Left lobe of liver (tissue), 2 donors: Measurements from ENCODE around the gene LAGE3. TPM values are rescaled to one million over a fixed set of nuclear protein-coding genes. Genes with fewer than 3 reads are reported as not detected.

Experiments used
- ATAC-seq: fragments of 200-7000 bp; cut with Tn5 transposase; one replicate; pipeline ENCODE4 v1.9.1; 2020; ENCODE audit warnings: mild to moderate bottlenecking, moderate library complexity
- DNase-seq: peaks from one replicate; pipeline ENCODE4 v3.0.0-alpha.2; 2020; ENCODE audit warnings: low spot score
- total RNA-seq: library from RNA; stranded (reverse); gene quantifications from one replicate; pipeline ENCODE4 v1.2.1, GENCODE V29; 2021
- donor health status: DM: no; HTN: no; CAD: no; lungs with moderate emphysema.
- donor health status: DM: no; HTN: yes; CAD: no.

The LAGE3 gene, protein sequence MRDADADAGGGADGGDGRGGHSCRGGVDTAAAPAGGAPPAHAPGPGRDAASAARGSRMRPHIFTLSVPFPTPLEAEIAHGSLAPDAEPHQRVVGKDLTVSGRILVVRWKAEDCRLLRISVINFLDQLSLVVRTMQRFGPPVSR
- 12.0 TPM for total RNA-seq

- ATAC-seq (peak; percentile 97), DNase-seq (peak; percentile 94)
Measured at GRCh38 chrX:154478728-154479622, at the start of gene LAGE3. LAGE3 (minus strand) TSS chrX:154479281; CDS start chrX:154478915, 366 bp downstream.

- DNase-seq (peak; percentile 67), ATAC-seq (peak; percentile 98)
Measured at GRCh38 chrX:154526901-154527675, 48.0 kb upstream of the LAGE3 start.

DNA sequence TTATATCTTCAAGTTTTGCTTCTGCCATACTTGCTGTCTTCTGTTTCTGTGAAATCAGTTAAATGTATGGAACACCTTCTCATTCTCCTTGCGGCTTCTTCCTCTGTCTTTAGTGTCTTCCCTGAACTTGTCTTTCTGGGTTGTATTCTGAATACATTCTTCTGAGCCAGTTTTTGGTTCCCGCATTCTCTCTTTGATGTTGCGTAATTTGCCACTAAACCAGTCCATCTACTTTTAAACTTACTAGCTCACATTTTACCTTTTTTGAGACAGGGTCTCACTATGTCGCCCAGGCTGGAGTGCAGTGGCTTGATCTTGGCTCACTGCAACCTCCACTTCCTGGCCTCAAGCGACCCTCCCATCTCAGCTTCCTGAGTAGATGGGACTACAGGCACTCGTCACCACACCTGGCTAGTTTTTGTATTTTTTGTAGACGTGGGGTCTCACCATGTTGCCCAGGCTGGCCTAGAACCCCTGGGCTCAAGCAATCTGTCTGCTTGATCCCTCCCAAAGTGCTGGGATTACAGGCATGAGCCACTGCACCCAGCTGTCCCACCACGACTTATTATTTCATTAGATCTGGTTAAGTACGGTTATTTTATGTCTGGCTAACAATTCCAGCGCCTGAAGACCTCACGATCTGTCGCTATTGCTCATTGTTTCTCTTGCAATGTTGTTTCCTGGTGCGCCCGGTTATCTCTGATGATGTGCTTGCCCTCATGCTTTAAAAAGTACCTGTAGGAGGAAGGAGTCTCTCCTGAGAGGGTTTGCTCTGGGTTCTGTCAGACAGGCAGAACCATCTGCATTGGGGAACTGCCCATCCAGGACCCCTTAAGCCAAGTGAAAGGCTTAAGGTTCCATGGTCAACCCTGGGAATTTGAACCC is 46.8 kb upstream of the LAGE3 start:
- no peak for ATAC-seq
- no peak for DNase-seq

DNA sequence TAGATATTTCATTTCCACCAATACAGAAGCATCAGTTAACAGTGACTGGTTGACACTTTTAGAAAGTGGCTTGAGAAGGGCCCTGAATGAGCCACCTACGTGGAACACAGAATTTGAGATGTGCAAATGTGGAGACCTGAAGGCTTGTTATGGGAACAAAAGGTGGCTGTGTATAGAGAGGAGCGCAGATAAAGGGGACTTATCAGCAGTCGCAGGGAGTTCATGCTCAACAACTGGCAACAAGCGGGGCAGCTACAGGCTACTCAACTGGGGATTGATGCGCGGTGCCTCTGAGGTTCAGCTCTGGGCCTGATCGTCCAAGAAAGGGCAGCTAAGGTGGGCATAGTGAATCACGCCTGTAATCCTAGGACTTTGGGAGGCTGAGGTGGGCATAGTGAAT is 40.3 kb upstream of the LAGE3 start:
- DNase-seq (no peak), ATAC-seq (no peak)

DNA sequence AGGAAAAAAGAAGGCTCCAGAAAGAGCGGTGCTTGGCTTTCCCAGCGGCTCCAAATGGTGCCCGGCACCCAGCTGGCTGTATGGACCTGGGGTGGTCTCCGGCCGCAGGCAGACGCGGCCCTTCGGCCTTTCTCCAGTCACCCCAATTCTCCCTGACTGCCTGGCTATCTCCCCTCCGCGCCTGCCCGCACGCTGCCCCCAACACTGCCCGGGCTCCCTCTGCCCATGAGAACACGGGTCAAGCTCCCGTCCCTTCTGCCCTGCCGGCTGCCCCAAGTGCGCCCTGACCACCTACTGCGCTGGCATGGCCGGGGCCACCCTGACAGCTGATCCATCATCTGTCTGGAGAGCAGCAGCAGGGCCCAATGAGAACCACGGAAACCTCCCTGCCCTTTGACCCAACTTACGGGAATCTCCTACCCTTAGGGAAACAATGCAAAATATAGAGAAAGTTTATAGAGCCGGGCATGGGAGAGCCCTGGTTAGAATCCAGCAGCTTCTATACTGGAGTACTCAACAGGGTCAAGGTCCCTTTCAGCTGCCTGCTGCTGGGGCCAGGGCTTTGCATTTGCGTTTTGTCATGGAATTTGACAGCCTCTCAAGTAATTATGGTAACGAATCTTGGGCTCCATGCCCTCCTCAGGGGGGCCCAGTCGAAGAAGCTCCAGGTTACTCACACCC is 38.2 kb upstream of the LAGE3 start:
- ATAC-seq = peak; percentile 19
- no peak for DNase-seq

GRCh38 chrX:154516656-154517100 is 37.6 kb upstream of the LAGE3 start:
- ATAC-seq (no peak), DNase-seq (no peak)

DNA sequence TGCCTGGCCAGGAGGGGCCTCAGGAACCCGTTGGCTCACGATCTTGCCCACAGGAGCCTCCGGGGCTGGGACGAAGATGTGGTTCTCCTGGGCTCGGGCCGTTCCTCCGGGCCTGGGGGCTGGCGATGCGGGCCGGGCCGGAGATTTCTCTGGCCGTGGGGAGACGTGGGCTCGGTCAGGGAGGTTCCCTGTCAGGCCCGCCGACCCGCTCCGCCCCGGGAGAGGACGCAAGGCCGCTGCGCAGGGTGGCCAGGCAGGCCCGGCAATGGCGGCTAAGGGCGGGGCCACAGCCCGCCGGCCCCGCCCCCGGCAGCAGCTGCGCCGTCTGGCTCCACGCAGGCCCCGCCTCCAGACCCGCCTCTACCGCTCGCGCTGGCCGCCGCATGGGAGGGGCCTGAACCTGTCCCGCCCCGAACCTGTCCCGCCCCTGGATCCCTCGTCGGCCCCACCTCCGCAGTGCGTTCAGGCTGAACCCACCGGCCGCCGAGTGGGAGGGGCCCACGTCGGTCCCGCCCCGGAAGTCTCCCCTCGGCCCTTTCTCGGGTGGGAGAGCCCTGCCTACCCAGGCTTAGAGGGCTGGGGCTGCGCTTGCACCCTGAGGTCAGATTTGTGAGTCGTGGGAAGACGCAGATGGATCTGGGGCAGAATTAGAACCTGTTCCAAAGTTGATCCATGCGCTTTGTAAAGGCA is 37.0 kb upstream of the LAGE3 start, which contains the start of gene FAM3A:
TSS of gene FAM3A (minus strand) at position 267 of the 690 bp plus-strand sequence. CDS start 460 bp downstream, outside the sequence.
- ATAC-seq (peak; percentile 91), DNase-seq (peak; percentile 94)

DNA sequence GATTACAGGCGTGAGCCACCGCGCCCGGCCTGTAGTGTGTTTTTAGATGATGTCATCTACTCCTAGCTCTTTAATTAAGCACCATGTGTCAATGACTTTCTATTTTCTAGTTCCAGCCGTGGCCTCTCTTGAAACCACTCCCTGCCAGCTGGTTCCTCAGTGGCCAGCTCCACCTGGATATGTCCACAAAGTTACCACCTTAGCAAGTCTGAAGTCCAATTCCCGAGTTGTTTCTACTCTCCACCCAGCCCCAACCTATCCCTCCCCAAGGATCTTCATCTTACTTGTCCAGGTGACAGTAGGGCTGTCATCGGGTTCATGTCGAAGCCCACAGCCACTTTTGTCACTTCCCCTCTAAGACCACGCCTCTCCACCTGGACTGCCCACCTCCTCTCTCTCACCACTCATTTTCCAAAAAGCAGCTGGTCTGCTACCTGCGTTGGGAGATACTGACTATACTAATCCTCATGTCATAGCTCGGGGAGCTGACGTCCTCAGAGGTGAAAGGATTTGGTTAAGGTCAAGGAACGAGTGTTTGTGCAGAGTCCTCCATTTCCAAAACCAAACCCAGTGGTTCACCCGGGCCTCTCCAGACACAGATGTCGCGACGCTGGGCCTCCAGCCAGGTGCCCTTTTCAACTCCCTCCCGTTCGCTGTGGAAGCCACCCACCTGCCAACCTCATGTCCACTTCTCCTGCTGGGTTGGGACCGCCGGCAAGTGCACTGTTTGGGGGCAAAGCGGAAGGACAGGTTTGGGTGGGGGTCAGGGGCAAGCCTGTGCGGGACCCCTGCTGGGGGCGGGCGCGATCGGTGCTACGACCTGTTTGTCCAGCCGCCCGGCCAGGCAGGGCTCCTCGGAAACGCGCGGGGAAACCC is 36.2 kb upstream of the LAGE3 start:
- DNase-seq = peak; percentile 68
- peak; percentile 48 for ATAC-seq

- no peak for DNase-seq
- no peak for ATAC-seq
Measured at GRCh38 chrX:154513716-154514115, 34.6 kb upstream of the LAGE3 start.

GRCh38 chrX:154512879-154513553 is 33.9 kb upstream of the LAGE3 start:
- ATAC-seq = no peak
- DNase-seq = no peak

- no peak for DNase-seq
- no peak for ATAC-seq
Measured at GRCh38 chrX:154511761-154512160, 32.7 kb upstream of the LAGE3 start.

DNA sequence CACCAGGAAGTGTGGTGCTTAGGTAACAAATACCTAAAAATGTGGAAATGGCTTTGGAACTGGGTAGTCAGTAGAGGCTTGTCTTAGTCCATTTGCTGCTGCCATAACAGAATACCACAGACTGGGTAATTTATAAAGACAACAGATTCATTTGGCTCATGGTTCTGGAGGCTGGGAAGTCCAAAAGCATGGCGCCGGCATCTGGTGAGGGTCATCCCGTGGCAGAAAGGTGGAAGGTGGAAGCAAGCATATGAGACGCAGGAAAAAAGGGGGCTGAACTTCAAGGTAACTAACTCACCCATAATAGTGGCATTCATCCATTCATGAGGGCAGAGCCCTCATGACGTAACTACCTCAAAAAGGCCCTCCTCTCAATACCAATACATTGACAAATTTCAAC is 30.4 kb upstream of the LAGE3 start:
- DNase-seq (no peak), ATAC-seq (no peak)

GRCh38 chrX:154508384-154508745 is 29.3 kb upstream of the LAGE3 start:
- DNase-seq (no peak), ATAC-seq (no peak)

GRCh38 chrX:154507673-154508383 is 28.7 kb upstream of the LAGE3 start:
- DNase-seq (no peak), ATAC-seq (no peak)

DNA sequence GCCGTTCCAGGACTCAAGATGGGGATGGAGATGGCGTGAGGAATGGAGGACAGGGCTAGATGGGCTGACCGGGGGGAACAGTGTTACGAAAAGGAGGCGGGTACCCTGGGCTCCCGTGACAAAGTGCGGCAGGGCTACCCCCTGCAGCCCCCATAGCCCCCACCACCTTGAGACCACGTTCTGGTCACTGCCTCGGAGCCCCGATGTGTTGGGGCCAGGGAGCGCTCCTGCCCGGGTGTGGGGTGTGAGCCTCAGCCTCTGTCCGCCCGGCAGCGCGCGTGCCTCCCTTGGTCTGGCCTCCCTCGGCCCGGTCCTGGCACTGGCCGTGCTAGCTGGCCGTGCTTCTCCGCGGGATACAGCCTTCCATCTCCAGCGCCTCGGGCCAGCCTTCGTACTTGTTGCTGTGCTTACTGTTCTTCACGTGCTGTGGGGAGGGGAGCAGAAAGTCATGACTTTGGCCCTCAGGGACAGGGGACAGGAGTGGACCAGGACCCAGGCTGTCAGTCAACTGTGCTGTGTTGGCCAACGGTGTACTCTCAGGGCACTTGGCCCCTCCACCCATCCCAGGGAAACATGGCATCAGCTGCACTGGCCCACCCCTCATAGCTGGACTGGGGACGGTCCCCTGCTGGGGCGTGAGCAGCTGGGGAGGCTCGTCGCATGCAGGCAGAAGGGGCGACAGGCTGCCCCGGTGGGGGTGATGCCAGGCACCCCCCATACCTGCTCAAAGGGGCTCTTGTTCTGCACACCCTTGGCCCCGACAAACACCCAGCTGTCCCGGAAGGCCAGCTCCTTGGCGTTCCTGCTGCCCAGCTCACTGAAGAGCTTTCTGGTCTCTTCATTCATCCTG is 27.6 kb upstream of the LAGE3 start:
- ATAC-seq = no peak

DNA sequence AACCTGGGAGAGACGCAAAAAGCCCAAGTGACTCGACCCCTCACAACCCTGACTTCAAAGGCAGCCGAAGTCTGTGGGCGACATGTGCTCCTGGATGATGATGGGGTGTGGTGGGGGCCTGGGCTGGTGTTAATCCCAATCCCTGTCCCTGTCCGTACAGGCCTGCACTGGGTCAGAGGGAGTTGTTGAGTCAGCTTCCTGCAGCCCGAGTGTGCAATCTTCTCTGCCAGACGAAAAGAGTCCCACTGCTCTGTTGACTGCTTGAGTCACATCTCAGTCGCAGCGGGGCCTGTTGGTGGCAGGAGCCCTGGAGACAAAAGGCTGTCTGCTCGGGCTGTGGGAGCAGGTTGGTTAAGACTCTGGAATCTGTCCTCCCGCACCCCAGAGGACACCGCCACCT is 26.7 kb upstream of the LAGE3 start:
- ATAC-seq = no peak
- DNase-seq = no peak

More for the DNA sequence above, 27.6 kb upstream of the LAGE3 start:
- DNase-seq = no peak
